K562 (cell line): ENCODE data around the gene EIF4E3. TPM values are rescaled to one million over a fixed set of nuclear protein-coding genes. Genes with fewer than 3 reads are reported as not detected.

Experiments
- ATAC-seq: fragments of 200-7000 bp; cut with Tn5 transposase; 3 replicates; pipeline ENCODE4 v1.9.1; 2020; ENCODE audit warnings: moderate library complexity
- BruUV-seq: library from RNA; stranded (reverse); fragments of 400-500 nt; replicated peaks from 2 replicates; lab custom pipeline; 2021; lab: Mats Ljungman, UMichigan
- CTCF ChIA-PET: fragments of 300-600 bp; formaldehyde crosslinking; extraction: SDS; loops from one replicate; lab custom pipeline; 2021; ENCODE audit warnings: low intra/inter-chr PET ratio; lab: Yijun Ruan, JAX
- POLR2A ChIA-PET: fragments of 300-600, 350-650 bp; sonication (Branson Sonifier 250); formaldehyde crosslinking; extraction: SDS; loops from one replicate; lab custom pipeline; 2021; ENCODE audit warnings: antibody characterized with exemption, inconsistent platforms; lab: Yijun Ruan, JAX
- DNase-seq, 4 experiments: peaks; one replicate each; pipeline versions ENCODE4 v3.0.0 to v3.0.0-alpha.2; 2011 to 2018; ENCODE audit warnings: low spot score in 3 of 4, mixed read lengths in 3 of 4; ENCODE audit errors: extremely low read depth in 1 of 4
- FAIRE-seq: peaks from 2 replicates; lab custom pipeline; 2011; peaks lifted over from hg19 to GRCh38; lab: Jason Lieb, UNC
- H2AFZ ChIP-seq: 2 replicates; pipeline ENCODE4 v1.6.0; 2011; ENCODE audit warnings: low read depth, low read length, control low read depth, inconsistent platforms
- H3K27ac ChIP-seq: fragments of 200-600 bp; 3 replicates; pipeline ENCODE4 v1.8.0; 2011; ENCODE audit warnings: low read depth, mild to moderate bottlenecking, control low read depth, inconsistent platforms, low read length, moderate library complexity, mixed read lengths; ENCODE audit errors: extremely low read depth
- H3K27me3 ChIP-seq, 2 experiments: fragments of 300-600 bp in 1 of 2; 2 replicates in 1 of 2; 3 replicates in 1 of 2; pipeline versions ENCODE4 v1.6.0 to v1.8.0; 2011; ENCODE audit warnings: inconsistent platforms in 2 of 2, low read length in 2 of 2, mild to moderate bottlenecking in 1 of 2, mixed read lengths in 1 of 2, moderate library complexity in 1 of 2; ENCODE audit not compliant: control insufficient read depth in 2 of 2, insufficient read depth in 2 of 2
- H3K36me3 ChIP-seq: fragments of 300-600 bp; 3 replicates; pipeline ENCODE4 v1.8.0; 2011; ENCODE audit warnings: mild to moderate bottlenecking, low read length, inconsistent platforms; ENCODE audit not compliant: control insufficient read depth, insufficient read depth
- H3K4me1 ChIP-seq, 2 experiments: fragments of 200-600 bp in 1 of 2; replicated peaks in 1 of 2; 2 replicates in 1 of 2; 3 replicates in 1 of 2; pipeline versions ENCODE4 v1.5.1 to v1.8.0; 2011; ENCODE audit warnings: inconsistent platforms in 2 of 2, low read length in 2 of 2, mild to moderate bottlenecking in 1 of 2, mixed read lengths in 1 of 2, moderate library complexity in 1 of 2; ENCODE audit not compliant: control insufficient read depth in 2 of 2, insufficient read depth in 2 of 2
- H3K4me2 ChIP-seq: 2 replicates; pipeline ENCODE4 v1.6.1; 2011; ENCODE audit warnings: low read length, control low read depth, inconsistent platforms, mixed read lengths; ENCODE audit not compliant: insufficient read depth
- H3K4me3 ChIP-seq: fragments of 200-600 bp; sonication (generic), shearing (Covaris generic); 2 replicates; pipeline ENCODE4 v1.5.1; 2016; ENCODE audit warnings: control low read depth, inconsistent platforms
- H3K79me2 ChIP-seq: fragments of 200-600 bp; 3 replicates; pipeline ENCODE4 v1.8.0; 2011; ENCODE audit warnings: low read length, inconsistent platforms; ENCODE audit not compliant: control insufficient read depth, insufficient read depth
- H3K9ac ChIP-seq, 2 experiments: 2 replicates each; pipeline versions ENCODE4 v1.6.0 to v1.6.1; 2011; ENCODE audit warnings: low read depth in 2 of 2, low read length in 2 of 2, control low read depth in 1 of 2, inconsistent platforms in 1 of 2, mild to moderate bottlenecking in 1 of 2, mixed read lengths in 1 of 2; ENCODE audit not compliant: insufficient read depth in 1 of 2
- H3K9me1 ChIP-seq: one replicate; pipeline ENCODE4 v1.6.0; 2011; ENCODE audit warnings: inconsistent platforms, mild to moderate bottlenecking, low read length, moderate library complexity; ENCODE audit not compliant: control insufficient read depth, insufficient read depth
- H3K9me3 ChIP-seq: replicated peaks from 2 replicates; pipeline ENCODE4 v1.5.1; 2011; ENCODE audit warnings: low read depth, low read length, inconsistent platforms; ENCODE audit not compliant: control insufficient read depth, insufficient read depth
- H4K20me1 ChIP-seq: replicated peaks from 2 replicates; pipeline ENCODE4 v1.6.1; 2011; ENCODE audit warnings: low read length, inconsistent platforms, mixed read lengths; ENCODE audit not compliant: control insufficient read depth, insufficient read depth
- FOSL1 ChIP-seq: fragments of 200-800 bp; sonication (Bioruptor generic); conservative IDR thresholded peaks from 2 replicates; pipeline ENCODE4 v1.6.1; 2016; ENCODE audit warnings: missing genetic modification characterization, missing compliant biosample characterization
- HMBOX1 ChIP-seq: sonication (generic); IDR thresholded peaks from 2 replicates; pipeline ENCODE4 v1.6.1; 2016
- HOMEZ ChIP-seq: fragments of 250-450 bp; sonication (Bioruptor Pico); IDR thresholded peaks from 2 replicates; pipeline ENCODE4 v1.4.0; 2020; ENCODE audit warnings: mild to moderate bottlenecking, moderate library complexity
- MBD1 ChIP-seq: fragments of 250-450 bp; sonication (Bioruptor Pico); IDR thresholded peaks from 2 replicates; pipeline ENCODE4 v1.8.0; 2022; ENCODE audit warnings: inconsistent platforms
- MYC ChIP-seq, 2 experiments: fragments of 250-450 bp in 1 of 2; sonication (Bioruptor Pico) in 1 of 2; IDR thresholded peaks; 2 replicates each; pipeline versions ENCODE4 v1.5.1 to v1.6.1; 2012 to 2021; ENCODE audit warnings: low read depth in 2 of 2, borderline replicate concordance in 1 of 2, improper control_type of control experiment in 1 of 2, low read length in 1 of 2, mild to moderate bottlenecking in 1 of 2, moderate library complexity in 1 of 2
- MYNN ChIP-seq, 2 experiments: sonication (generic); formaldehyde crosslinking in 1 of 2; IDR thresholded peaks; 2 replicates each; pipeline versions ENCODE4 v1.5.0 to v1.6.1; 2016 to 2020; ENCODE audit warnings: antibody characterized with exemption in 1 of 2, missing genetic modification reagents in 1 of 2
- NBN ChIP-seq: fragments of 450-650 bp; IDR thresholded peaks from 2 replicates; pipeline ENCODE4 v1.6.1; 2016; ENCODE audit warnings: low read depth, mild to moderate bottlenecking
- NFXL1 ChIP-seq: fragments of 450-650 bp; formaldehyde crosslinking; IDR thresholded peaks from 2 replicates; pipeline ENCODE4 v1.4.0; 2021; ENCODE audit warnings: mild to moderate bottlenecking
- NRF1 ChIP-seq, 2 experiments: fragments of 450-650 bp; IDR thresholded peaks in 1 of 2; conservative IDR thresholded peaks in 1 of 2; 2 replicates each; pipeline ENCODE4 v1.6.1; 2014; ENCODE audit warnings: mild to moderate bottlenecking in 2 of 2
- POLR2B ChIP-seq: fragments of 450-650 bp; IDR thresholded peaks from 2 replicates; pipeline ENCODE4 v1.6.1; 2018; ENCODE audit warnings: low read depth; ENCODE audit not compliant: partially characterized antibody
- RBFOX2 ChIP-seq: fragments of 200-400 bp; formaldehyde crosslinking; IDR thresholded peaks from 2 replicates; pipeline ENCODE4 v1.6.1; 2017; ENCODE audit warnings: low read depth, mild to moderate bottlenecking, low read length, moderate library complexity
- RFX1 ChIP-seq: fragments of 450-650 bp; IDR thresholded peaks from 2 replicates; pipeline ENCODE4 v1.6.1; 2016; ENCODE audit warnings: mild to moderate bottlenecking, moderate library complexity
- SMARCA5 ChIP-seq: fragments of 450-650 bp; IDR thresholded peaks from 2 replicates; pipeline ENCODE4 v1.6.1; 2016
- ZNF23 ChIP-seq: fragments of 250-450 bp; sonication (Bioruptor Pico); IDR thresholded peaks from 2 replicates; pipeline ENCODE4 v1.4.0; 2020; ENCODE audit warnings: mild to moderate bottlenecking
- ZNF512 ChIP-seq: IDR thresholded peaks from 2 replicates; pipeline ENCODE4 v1.6.1; 2016; ENCODE audit warnings: missing genetic modification characterization, missing compliant biosample characterization
- WGBS: fragments of 100-300 bp; shearing (Covaris generic); methylation state at CpG from one replicate; pipeline ENCODE4 v1.1.6; 2016; ENCODE audit warnings: low coverage, mixed read lengths; ENCODE audit not compliant: insufficient coverage; ENCODE audit errors: missing lambda C conversion rate; 5-methylcytosine and 5-hydroxymethylcytosine counted together
- in situ Hi-C: fragments of 300-500 bp; cut with MboI; formaldehyde crosslinking; loops from 4 replicates; pipeline ENCODE4 v1.15.0; 2018; ENCODE audit warnings: inconsistent platforms, mixed read lengths
- intact Hi-C: fragments of 100-400 bp; cut with micrococcal nuclease; formaldehyde crosslinking; loops from 2 replicates; pipeline ENCODE4 v1.14.2; 2022
- polyA plus RNA-seq, 8 experiments: library from polyadenylated mRNA; depleted of rRNA in 4 of 8; stranded (reverse) in 5 of 8; unstranded in 3 of 8; fragments of >200 nt; fragmentation: Nextera tagmentation in 2 of 8; fragmentation: Illumina TruSeq in 1 of 8; extraction: Ambion mirVana in 2 of 8; extraction: Trizol in 1 of 8; gene quantifications; 2 replicates each; pipeline versions ENCODE4 v1.2.1 to v1.2.3, GENCODE V29; 2011 to 2014; ENCODE audit warnings: inconsistent platforms in 1 of 8, missing spikeins in 1 of 8
- total RNA-seq, 7 experiments: library from RNA; depleted of rRNA in 6 of 7; stranded (reverse); fragments of >200 nt in 6 of 7; fragmentation: Illumina TruSeq in 2 of 7; extraction: Trizol in 2 of 7; gene quantifications; 2 replicates each; pipeline versions ENCODE4 v1.2.1 to v1.2.3, GENCODE V29; 2011 to 2021; ENCODE audit warnings: low replicate concordance in 1 of 7

The EIF4E3 gene
- total and polyA plus RNA-seq, 9 of the 15 experiments (the other 6 are each of a cell fraction or from before 2014, with no cell fraction given) = 0.18 to 2.5 (median 1.1) TPM

- 9% methylated on average over 19 of the region's 19 CpGs for WGBS
- intact Hi-C loops (no loop called here), in situ Hi-C loops (loop anchor here (25.0 kb wide), 1 partner anchor 1609 kb away; no protein-coding TSS in a partner anchor)
- Histone ChIP-seq H3K4me1 (no peaks in the 10 kb centered on the region; a peak in 1 of 5 replicates), H3K27ac (no peak overlapping the region), H3K4me2 (no peak overlapping the region), H2AFZ (no peak overlapping the region), H3K9ac (no peak overlapping the region), H3K36me3 (no peaks in the 10 kb centered on the region), H3K9me3 (no peaks in the 10 kb centered on the region), H4K20me1 (no peaks in the 10 kb centered on the region), H3K4me3 (no peak overlapping the region), H3K27me3 (peaks cover 15 to 28% of the 10 kb centered on the region in 2 experiments), H3K9me1 (no peaks in the 10 kb centered on the region), H3K79me2 (no peaks in the 10 kb centered on the region)
- no peak for DNase-seq
- ChIA-PET CTCF (no interaction called here), POLR2A (no interaction called here)
- no peak for FAIRE-seq
- no peak for ATAC-seq
- no TSS peak for BruUV-seq
- no peak for TF ChIP-seq POLR2B
- no peak for TF ChIP-seq RBFOX2
- no peak for TF ChIP-seq HMBOX1
- no peak for TF ChIP-seq ZNF23 (CRISPR knock-in tag)
- no peak for TF ChIP-seq ZNF512 (tag)
- no peak for TF ChIP-seq SMARCA5
- no peak for TF ChIP-seq MYC (IDR thresholded peaks at IDR 0.05; ENCODE audit: low read depth, low read length)
- no peak for TF ChIP-seq MYC (CRISPR knock-in tag; IDR thresholded peaks at IDR 0.05; ENCODE audit: borderline replicate concordance, low read depth)
- TF ChIP-seq NFXL1 (CRISPR knock-in tag) = no peak
- TF ChIP-seq MBD1 (CRISPR knock-in tag) = no peak
- TF ChIP-seq HOMEZ (CRISPR knock-in tag) = no peak
- no peak for TF ChIP-seq MYNN (IDR thresholded peaks at IDR 0.05)
- no peak for TF ChIP-seq MYNN (CRISPR knock-in tag; IDR thresholded peaks at IDR 0.05)
- no peak for TF ChIP-seq NBN
- no peak for TF ChIP-seq NRF1 (conservative IDR thresholded peaks at IDR 0.05 in 1 of 2, IDR thresholded peaks at IDR 0.05 in 1 of 2)
- no peak for TF ChIP-seq FOSL1 (tag)
- TF ChIP-seq RFX1 = no peak
Observed at GRCh38 chr3:71671216-71671845, 53.9 kb downstream of the EIF4E3 start.
